CD1c-positive myeloid dendritic cell (primary cell): Measurements from ENCODE around the gene HOXB7.

Source experiments
- DNase-seq: peaks from one replicate; pipeline ENCODE4 v3.0.0-alpha.2; 2016; ENCODE audit errors: extremely low spot score

The HOXB7 gene

GRCh38 chr17:48579471-48579759, 31.4 kb downstream of the HOXB7 start:
- DNase-seq: no peak

GRCh38 chr17:48578616-48579470, 32.0 kb downstream of the HOXB7 start:
- no peak for DNase-seq

- DNase-seq: peak; percentile 61
These were observed 32.7 kb downstream of the HOXB7 start, which contains the start of gene HOXB4 for GRCh38 chr17:48577946-48578615. Gene HOXB4 (minus strand): TSS chr17:48578350. CDS start chr17:48578319, 31 bp downstream.

- no peak for DNase-seq
These were observed 33.4 kb downstream of the HOXB7 start for GRCh38 chr17:48577330-48577945.

GRCh38 chr17:48576479-48577309, 34.1 kb downstream of the HOXB7 start:
- DNase-seq: peak; percentile 11

GRCh38 chr17:48575673-48576478, 34.9 kb downstream of the HOXB7 start:
- no peak for DNase-seq

GRCh38 chr17:48575066-48575582, 35.7 kb downstream of the HOXB7 start:
- no peak for DNase-seq

- DNase-seq: no peak
These were observed 36.2 kb downstream of the HOXB7 start for GRCh38 chr17:48574505-48575065.

- DNase-seq: no peak
These were observed 38.9 kb downstream of the HOXB7 start for GRCh38 chr17:48571826-48572417.

GRCh38 chr17:48571024-48571818, 39.6 kb downstream of the HOXB7 start:
- DNase-seq: no peak

- no peak for DNase-seq
These were observed 40.3 kb downstream of the HOXB7 start for GRCh38 chr17:48570325-48571023.

- DNase-seq: no peak
These were observed 41.0 kb downstream of the HOXB7 start for GRCh38 chr17:48569674-48570324.

GRCh38 chr17:48569240-48569582, 41.6 kb downstream of the HOXB7 start:
- no peak for DNase-seq

GRCh38 chr17:48568499-48569239, 42.1 kb downstream of the HOXB7 start:
- DNase-seq: no peak

- DNase-seq: no peak
These were observed 43.0 kb downstream of the HOXB7 start for GRCh38 chr17:48567646-48568354.

GRCh38 chr17:48567209-48567608, 43.6 kb downstream of the HOXB7 start:
- no peak for DNase-seq

GRCh38 chr17:48566717-48567116, 44.1 kb downstream of the HOXB7 start:
- no peak for DNase-seq
